HepG2 (cell line): ENCODE data around the gene AKAP8L. TPM values are rescaled to one million over a fixed set of nuclear protein-coding genes. Genes with fewer than 3 reads are reported as not detected.

Experiments used
- ATRX ChIP-seq: sonication (generic); formaldehyde crosslinking; IDR thresholded peaks from 2 replicates; pipeline ENCODE4 v1.4.0; 2020; ENCODE audit warnings: missing genetic modification reagents, borderline replicate concordance
- ELK4 ChIP-seq: sonication (generic); formaldehyde crosslinking; IDR thresholded peaks from 2 replicates; pipeline ENCODE4 v1.9.0; 2021; ENCODE audit warnings: missing genetic modification reagents, borderline replicate concordance
- FOXA1 ChIP-seq, 2 experiments: fragments of 450-650 bp in 1 of 2; sonication (generic) in 1 of 2; formaldehyde crosslinking in 1 of 2; IDR thresholded peaks; 2 replicates each; pipeline versions ENCODE4 v1.4.0 to v1.6.1; 2016 to 2020; ENCODE audit warnings: missing genetic modification reagents in 1 of 2
- SAP130 ChIP-seq: IDR thresholded peaks from 2 replicates; pipeline ENCODE4 v1.6.1; 2016; ENCODE audit warnings: low read depth
- TSC22D2 ChIP-seq: sonication (generic); formaldehyde crosslinking; IDR thresholded peaks from 2 replicates; pipeline ENCODE4 v1.5.1; 2020; ENCODE audit warnings: missing genetic modification reagents, mild to moderate bottlenecking, borderline replicate concordance
- ZNF883 ChIP-seq: sonication (generic); formaldehyde crosslinking; IDR thresholded peaks from 2 replicates; pipeline ENCODE4 v1.5.1; 2020; ENCODE audit warnings: mild to moderate bottlenecking, missing genetic modification reagents; ENCODE audit errors: not compliant biosample characterization
- polyA plus RNA-seq, 8 experiments: library from polyadenylated mRNA; depleted of rRNA in 3 of 8; stranded (reverse) in 7 of 8; unstranded in 1 of 8; fragments of >200 nt; fragmentation: Illumina TruSeq in 4 of 8; extraction: Trizol in 4 of 8; gene quantifications; 2 replicates each; pipeline versions ENCODE4 v1.2.1 to v1.2.3, GENCODE V29; 2011 to 2016; ENCODE audit warnings: low read depth in 4 of 8, missing spikeins in 1 of 8, mixed read lengths in 1 of 8; ENCODE audit not compliant: insufficient read depth in 1 of 8
- total RNA-seq, 5 experiments: library from RNA; depleted of rRNA; stranded (reverse); fragments of >200 nt; fragmentation: Illumina TruSeq; extraction: Trizol; gene quantifications; 2 replicates each; pipeline ENCODE4 v1.2.3, GENCODE V29; 2016; ENCODE audit warnings: low read depth in 1 of 5
- TF ChIP-seq, protein P1 (sequence below): sonication (generic); formaldehyde crosslinking; IDR thresholded peaks from 2 replicates; pipeline ENCODE4 v1.4.0; 2020; ENCODE audit warnings: missing genetic modification reagents, borderline replicate concordance

AKAP8L gene
- total and polyA plus RNA-seq, 2 of the 13 experiments (the other 11 are each of a cell fraction or from before 2014, with no cell fraction given), result 48.2 to 49.6 TPM

DNA sequence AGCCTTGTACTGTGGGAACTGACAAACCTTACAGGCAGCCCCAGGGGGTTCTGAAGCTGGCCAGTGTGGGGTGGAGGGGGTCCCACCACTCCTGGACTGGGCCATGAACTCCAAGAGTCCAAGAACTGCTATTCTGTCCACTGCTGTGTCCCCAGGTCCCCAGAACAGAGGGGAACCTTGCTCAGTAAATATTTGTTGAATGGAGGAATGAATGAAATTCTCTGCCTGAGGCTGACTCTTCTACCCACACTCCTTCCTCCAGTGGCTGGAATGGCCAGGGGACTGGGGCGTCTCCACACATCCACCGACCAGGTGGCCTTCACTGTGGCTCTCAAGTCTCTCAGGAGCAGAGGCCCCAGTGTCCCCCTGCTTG lies 19.3 kb upstream of the AKAP8L start (continued):
- TF ChIP-seq ELK4 (CRISPR knock-in tag), result no peak
- no peak for TF ChIP-seq ZNF883
- TF ChIP-seq FOXA1 (IDR thresholded peaks at IDR 0.05), result no peak
- TF ChIP-seq FOXA1 (CRISPR knock-in tag; IDR thresholded peaks at IDR 0.05), result peak; percentile 39; the same call in 1 of the 2 replicates
- no peak for TF ChIP-seq TSC22D2
- TF ChIP-seq, protein P1, sequence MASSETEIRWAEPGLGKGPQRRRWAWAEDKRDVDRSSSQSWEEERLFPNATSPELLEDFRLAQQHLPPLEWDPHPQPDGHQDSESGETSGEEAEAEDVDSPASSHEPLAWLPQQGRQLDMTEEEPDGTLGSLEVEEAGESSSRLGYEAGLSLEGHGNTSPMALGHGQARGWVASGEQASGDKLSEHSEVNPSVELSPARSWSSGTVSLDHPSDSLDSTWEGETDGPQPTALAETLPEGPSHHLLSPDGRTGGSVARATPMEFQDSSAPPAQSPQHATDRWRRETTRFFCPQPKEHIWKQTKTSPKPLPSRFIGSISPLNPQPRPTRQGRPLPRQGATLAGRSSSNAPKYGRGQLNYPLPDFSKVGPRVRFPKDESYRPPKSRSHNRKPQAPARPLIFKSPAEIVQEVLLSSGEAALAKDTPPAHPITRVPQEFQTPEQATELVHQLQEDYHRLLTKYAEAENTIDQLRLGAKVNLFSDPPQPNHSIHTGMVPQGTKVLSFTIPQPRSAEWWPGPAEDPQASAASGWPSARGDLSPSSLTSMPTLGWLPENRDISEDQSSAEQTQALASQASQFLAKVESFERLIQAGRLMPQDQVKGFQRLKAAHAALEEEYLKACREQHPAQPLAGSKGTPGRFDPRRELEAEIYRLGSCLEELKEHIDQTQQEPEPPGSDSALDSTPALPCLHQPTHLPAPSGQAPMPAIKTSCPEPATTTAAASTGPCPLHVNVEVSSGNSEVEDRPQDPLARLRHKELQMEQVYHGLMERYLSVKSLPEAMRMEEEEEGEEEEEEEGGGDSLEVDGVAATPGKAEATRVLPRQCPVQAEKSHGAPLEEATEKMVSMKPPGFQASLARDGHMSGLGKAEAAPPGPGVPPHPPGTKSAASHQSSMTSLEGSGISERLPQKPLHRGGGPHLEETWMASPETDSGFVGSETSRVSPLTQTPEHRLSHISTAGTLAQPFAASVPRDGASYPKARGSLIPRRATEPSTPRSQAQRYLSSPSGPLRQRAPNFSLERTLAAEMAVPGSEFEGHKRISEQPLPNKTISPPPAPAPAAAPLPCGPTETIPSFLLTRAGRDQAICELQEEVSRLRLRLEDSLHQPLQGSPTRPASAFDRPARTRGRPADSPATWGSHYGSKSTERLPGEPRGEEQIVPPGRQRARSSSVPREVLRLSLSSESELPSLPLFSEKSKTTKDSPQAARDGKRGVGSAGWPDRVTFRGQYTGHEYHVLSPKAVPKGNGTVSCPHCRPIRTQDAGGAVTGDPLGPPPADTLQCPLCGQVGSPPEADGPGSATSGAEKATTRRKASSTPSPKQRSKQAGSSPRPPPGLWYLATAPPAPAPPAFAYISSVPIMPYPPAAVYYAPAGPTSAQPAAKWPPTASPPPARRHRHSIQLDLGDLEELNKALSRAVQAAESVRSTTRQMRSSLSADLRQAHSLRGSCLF (CRISPR knock-in tag), result no peak
- no peak for TF ChIP-seq ATRX (CRISPR knock-in tag)
- peak; percentile 55 for TF ChIP-seq SAP130 (CRISPR knock-in tag)
- TF ChIP-seq, all 625 proteins: peak for 35
